Endothelial cell of umbilical vein (primary cell): ENCODE measurements around the gene EHD3.

Experiments
- CTCF ChIP-seq, 2 donors: IDR thresholded peaks; 1 replicate in 1 of 2; 2 replicates in 1 of 2; pipeline ENCODE4 v1.5.1; 2011; ENCODE audit warnings: low read length in 2 of 2, mild to moderate bottlenecking in 2 of 2, moderate library complexity in 2 of 2, control low read depth in 1 of 2, inconsistent platforms in 1 of 2, low read depth in 1 of 2; ENCODE audit not compliant: insufficient read depth in 1 of 2; ENCODE audit errors: extremely low read depth in 1 of 2
- EZH2 ChIP-seq: IDR thresholded peaks from 2 replicates; pipeline ENCODE4 v1.6.1; 2012; ENCODE audit warnings: borderline replicate concordance, low read depth, mild to moderate bottlenecking, moderate library complexity, low read length, inconsistent platforms; ENCODE audit not compliant: severe bottlenecking
- MYC ChIP-seq: IDR thresholded peaks from one replicate; pipeline ENCODE4 v1.6.1; 2011; ENCODE audit warnings: mild to moderate bottlenecking, low read depth, low read length
- POLR2A ChIP-seq: IDR thresholded peaks from 2 replicates; pipeline ENCODE4 v1.6.1; 2012; ENCODE audit warnings: low read depth, mild to moderate bottlenecking, control low read depth, low read length
- POLR2AphosphoS5 ChIP-seq: IDR thresholded peaks from 2 replicates; pipeline ENCODE4 v1.6.1; 2012; ENCODE audit warnings: low read depth, mild to moderate bottlenecking, control low read depth, low read length, moderate library complexity; ENCODE audit not compliant: insufficient read depth

- TF ChIP-seq CTCF (IDR thresholded peaks at IDR 0.05; ENCODE audit: extremely low read depth in 1 of 2, insufficient read depth in 1 of 2, low read depth in 1 of 2, low read length in 2 of 2) (no peak), POLR2A (no peak), POLR2AphosphoS5 (no peak), EZH2 (no peak), MYC (no peak)
Observed at GRCh38 chr2:31251018-31251417, 17.1 kb downstream of the EHD3 start.
